ENCODE measurements around the gene SYTL1. TPM values are rescaled to one million over a fixed set of nuclear protein-coding genes. Genes with fewer than 3 reads are reported as not detected.

SYTL1 gene
- total RNA-seq, 1 experiment from 2014 or later = 75.9 TPM

DNA sequence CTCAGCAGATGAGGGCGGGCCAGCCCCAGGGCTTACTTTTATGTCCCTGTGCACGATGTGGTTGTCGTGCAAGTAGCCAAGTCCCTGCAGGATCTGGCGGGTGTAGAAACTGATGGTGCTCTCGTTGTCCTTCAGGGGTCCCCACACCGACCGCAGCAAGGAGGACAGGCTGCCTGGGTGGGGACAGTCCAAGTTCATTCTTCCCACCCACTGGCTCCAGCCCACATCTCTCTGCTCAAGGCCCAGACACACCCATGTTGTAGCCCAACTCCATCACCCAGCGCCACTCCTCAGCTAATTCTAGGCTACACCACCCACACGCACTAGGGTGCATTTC is 18.0 kb downstream of the SYTL1 start:
- Histone ChIP-seq H3K9me2 (ENCODE audit: insufficient read depth) (no peaks in the 10 kb centered on the region), H3K27me3 (ENCODE audit: insufficient read depth, low read length) (no peaks in the 10 kb centered on the region), H2AFZ (ENCODE audit: low read depth, low read length, poor library complexity, severe bottlenecking) (no peak overlapping the region), H3K36me3 (ENCODE audit: control insufficient read depth in 1 of 2, insufficient read depth in 2 of 2, low read length in 2 of 2) (peaks cover 0 to 11% of the 10 kb centered on the region in 2 experiments; a peak in 1 of 4 replicates), H3K9me3 (ENCODE audit: control insufficient read depth in 1 of 2, insufficient read depth in 1 of 2, low read depth in 1 of 2, low read length in 2 of 2) (no peaks in the 10 kb centered on the region), H4K20me1 (ENCODE audit: insufficient read depth) (no peaks in the 10 kb centered on the region), H3K4me2 (ENCODE audit: low read length) (no peak overlapping the region), H3K79me2 (ENCODE audit: insufficient read depth, low read length) (no peaks in the 10 kb centered on the region; the same call in 1 of the 2 replicates), H3K27ac (ENCODE audit: low read depth, low read length) (no peak overlapping the region), H3K4me1 (ENCODE audit: control insufficient read depth in 1 of 2, insufficient read depth in 2 of 2, low read length in 2 of 2) (peaks cover 7 to 14% of the 10 kb centered on the region in 2 experiments; a peak in 3 of 4 replicates), H3K4me3 (replicated peaks in 1 of 2; ENCODE audit: low read depth in 1 of 2, low read length in 2 of 2) (no peak overlapping the region), H3K9ac (ENCODE audit: low read length) (no peak overlapping the region)
- ATAC-seq (no peak), DNase-seq (ENCODE audit: low read depth, low spot score) (no peak)
- BruUV-seq (replicated peaks) = no TSS peak
- ChIA-PET CTCF (no interaction called here), POLR2A (no interaction called here), RAD21 (ENCODE audit: low non-redundant PET in 1 of 2, low total read pairs in 2 of 2, uncharacterized antibody in 2 of 2, unreplicated experiment in 2 of 2) (no interaction called here)
- intact Hi-C loops (cut with micrococcal nuclease) = no loop called here
- TF ChIP-seq SRF (IDR thresholded peaks at IDR 0.05; ENCODE audit: low read depth) = no peak
- no peak for TF ChIP-seq POLR2AphosphoS5 (IDR thresholded peaks at IDR 0.05; ENCODE audit: low read depth, low read length)
- TF ChIP-seq FOSL1 (IDR thresholded peaks at IDR 0.05; ENCODE audit: low read depth) = no peak
- TF ChIP-seq EGR1 (IDR thresholded peaks at IDR 0.05; ENCODE audit: low read depth) = no peak
- no peak for TF ChIP-seq EZH2 (IDR thresholded peaks at IDR 0.05)
- TF ChIP-seq ZFX (IDR thresholded peaks at IDR 0.05) = no peak
- TF ChIP-seq CBX3 (IDR thresholded peaks at IDR 0.05; ENCODE audit: low read depth) = no peak
- no peak for TF ChIP-seq SIN3A (IDR thresholded peaks at IDR 0.05; ENCODE audit: low read depth)
- TF ChIP-seq, protein P1, sequence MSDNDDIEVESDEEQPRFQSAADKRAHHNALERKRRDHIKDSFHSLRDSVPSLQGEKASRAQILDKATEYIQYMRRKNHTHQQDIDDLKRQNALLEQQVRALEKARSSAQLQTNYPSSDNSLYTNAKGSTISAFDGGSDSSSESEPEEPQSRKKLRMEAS (IDR thresholded peaks at IDR 0.05) = no peak
- TF ChIP-seq, protein P2, sequence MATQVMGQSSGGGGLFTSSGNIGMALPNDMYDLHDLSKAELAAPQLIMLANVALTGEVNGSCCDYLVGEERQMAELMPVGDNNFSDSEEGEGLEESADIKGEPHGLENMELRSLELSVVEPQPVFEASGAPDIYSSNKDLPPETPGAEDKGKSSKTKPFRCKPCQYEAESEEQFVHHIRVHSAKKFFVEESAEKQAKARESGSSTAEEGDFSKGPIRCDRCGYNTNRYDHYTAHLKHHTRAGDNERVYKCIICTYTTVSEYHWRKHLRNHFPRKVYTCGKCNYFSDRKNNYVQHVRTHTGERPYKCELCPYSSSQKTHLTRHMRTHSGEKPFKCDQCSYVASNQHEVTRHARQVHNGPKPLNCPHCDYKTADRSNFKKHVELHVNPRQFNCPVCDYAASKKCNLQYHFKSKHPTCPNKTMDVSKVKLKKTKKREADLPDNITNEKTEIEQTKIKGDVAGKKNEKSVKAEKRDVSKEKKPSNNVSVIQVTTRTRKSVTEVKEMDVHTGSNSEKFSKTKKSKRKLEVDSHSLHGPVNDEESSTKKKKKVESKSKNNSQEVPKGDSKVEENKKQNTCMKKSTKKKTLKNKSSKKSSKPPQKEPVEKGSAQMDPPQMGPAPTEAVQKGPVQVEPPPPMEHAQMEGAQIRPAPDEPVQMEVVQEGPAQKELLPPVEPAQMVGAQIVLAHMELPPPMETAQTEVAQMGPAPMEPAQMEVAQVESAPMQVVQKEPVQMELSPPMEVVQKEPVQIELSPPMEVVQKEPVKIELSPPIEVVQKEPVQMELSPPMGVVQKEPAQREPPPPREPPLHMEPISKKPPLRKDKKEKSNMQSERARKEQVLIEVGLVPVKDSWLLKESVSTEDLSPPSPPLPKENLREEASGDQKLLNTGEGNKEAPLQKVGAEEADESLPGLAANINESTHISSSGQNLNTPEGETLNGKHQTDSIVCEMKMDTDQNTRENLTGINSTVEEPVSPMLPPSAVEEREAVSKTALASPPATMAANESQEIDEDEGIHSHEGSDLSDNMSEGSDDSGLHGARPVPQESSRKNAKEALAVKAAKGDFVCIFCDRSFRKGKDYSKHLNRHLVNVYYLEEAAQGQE (IDR thresholded peaks at IDR 0.05; ENCODE audit: low read depth) = no peak
- TF ChIP-seq, protein P3, sequence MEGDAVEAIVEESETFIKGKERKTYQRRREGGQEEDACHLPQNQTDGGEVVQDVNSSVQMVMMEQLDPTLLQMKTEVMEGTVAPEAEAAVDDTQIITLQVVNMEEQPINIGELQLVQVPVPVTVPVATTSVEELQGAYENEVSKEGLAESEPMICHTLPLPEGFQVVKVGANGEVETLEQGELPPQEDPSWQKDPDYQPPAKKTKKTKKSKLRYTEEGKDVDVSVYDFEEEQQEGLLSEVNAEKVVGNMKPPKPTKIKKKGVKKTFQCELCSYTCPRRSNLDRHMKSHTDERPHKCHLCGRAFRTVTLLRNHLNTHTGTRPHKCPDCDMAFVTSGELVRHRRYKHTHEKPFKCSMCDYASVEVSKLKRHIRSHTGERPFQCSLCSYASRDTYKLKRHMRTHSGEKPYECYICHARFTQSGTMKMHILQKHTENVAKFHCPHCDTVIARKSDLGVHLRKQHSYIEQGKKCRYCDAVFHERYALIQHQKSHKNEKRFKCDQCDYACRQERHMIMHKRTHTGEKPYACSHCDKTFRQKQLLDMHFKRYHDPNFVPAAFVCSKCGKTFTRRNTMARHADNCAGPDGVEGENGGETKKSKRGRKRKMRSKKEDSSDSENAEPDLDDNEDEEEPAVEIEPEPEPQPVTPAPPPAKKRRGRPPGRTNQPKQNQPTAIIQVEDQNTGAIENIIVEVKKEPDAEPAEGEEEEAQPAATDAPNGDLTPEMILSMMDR (IDR thresholded peaks at IDR 0.05 in 2 of 3, conservative IDR thresholded peaks at IDR 0.05 in 1 of 3; ENCODE audit: borderline replicate concordance in 1 of 3, insufficient read depth in 1 of 3, low read depth in 2 of 3, low read length in 2 of 3) = no peak
- TF ChIP-seq POLR2A (IDR thresholded peaks at IDR 0.05; ENCODE audit: borderline replicate concordance, extremely low read depth, insufficient read depth, insufficient read length) = no peak
- no peak for TF ChIP-seq TCF7L2 (IDR thresholded peaks at IDR 0.05; ENCODE audit: borderline replicate concordance, extremely low read depth, insufficient read depth, insufficient read length)
- no peak for TF ChIP-seq YY1 (IDR thresholded peaks at IDR 0.05; ENCODE audit: extremely low read depth, insufficient replicate concordance, low read depth, low read length)
- TF ChIP-seq JUND (IDR thresholded peaks at IDR 0.05) = no peak
- TF ChIP-seq ELF1 (IDR thresholded peaks at IDR 0.05; ENCODE audit: borderline replicate concordance, low read depth) = no peak
